Fibroblast of the conjunctiva (primary cell): Measurements from ENCODE around the gene SMG9.

Experiments
- DNase-seq: peaks from one replicate; pipeline ENCODE4 v3.0.0-alpha.2; 2010; ENCODE audit warnings: low read depth

The SMG9 gene

DNA sequence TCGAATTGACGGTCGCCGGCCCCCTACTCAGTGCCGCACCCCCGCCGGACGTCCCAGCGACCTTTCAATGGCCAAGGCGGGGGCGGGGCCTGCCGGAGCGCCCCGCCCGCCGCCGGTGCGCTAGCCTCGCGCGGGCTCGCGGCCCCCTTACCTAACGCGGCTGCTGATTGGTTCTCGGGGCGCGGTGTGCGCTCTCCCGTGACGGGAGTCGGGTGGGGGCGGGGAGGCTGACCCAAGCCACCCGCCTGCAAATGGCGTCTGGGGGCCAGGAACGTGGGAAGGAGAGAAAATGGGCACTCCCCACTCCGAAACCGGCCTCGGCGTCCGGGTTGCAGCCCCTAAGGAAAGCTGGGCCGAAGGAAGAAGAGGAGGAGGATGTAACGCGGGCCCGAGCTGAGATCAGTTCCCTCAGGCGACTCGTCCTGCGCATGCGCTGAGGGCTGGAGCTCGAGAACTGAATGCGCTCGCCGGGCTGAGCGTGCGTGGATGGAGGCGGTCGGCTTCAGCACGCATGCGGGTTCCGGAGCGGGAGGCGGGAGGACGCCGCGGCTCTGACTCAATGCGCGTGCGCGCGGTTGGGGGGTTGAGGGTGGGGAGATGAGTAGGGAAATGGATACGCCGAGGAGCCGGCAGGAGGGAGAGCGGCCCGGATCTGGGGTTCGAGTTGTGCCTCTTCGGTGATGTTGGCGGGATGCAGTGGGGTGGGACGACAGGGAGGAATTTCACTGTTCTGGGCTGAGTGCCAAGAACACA lies at the start of gene SMG9:
SMG9 (minus strand) TSS at position 460 of the 753 bp plus-strand sequence. CDS start 4,221 bp downstream, outside the sequence.
- DNase-seq: peak; percentile 98

- DNase-seq: no peak
Measured at GRCh38 chr19:43804432-43804831, 49.7 kb upstream of the SMG9 start.

- DNase-seq: no peak
Measured at GRCh38 chr19:43802216-43802951, 47.6 kb upstream of the SMG9 start, which contains the start of gene LYPD5. Gene LYPD5, minus strand, starts transcription at chr19:43802447. Its CDS starts 67 bp downstream, at chr19:43802380.

DNA sequence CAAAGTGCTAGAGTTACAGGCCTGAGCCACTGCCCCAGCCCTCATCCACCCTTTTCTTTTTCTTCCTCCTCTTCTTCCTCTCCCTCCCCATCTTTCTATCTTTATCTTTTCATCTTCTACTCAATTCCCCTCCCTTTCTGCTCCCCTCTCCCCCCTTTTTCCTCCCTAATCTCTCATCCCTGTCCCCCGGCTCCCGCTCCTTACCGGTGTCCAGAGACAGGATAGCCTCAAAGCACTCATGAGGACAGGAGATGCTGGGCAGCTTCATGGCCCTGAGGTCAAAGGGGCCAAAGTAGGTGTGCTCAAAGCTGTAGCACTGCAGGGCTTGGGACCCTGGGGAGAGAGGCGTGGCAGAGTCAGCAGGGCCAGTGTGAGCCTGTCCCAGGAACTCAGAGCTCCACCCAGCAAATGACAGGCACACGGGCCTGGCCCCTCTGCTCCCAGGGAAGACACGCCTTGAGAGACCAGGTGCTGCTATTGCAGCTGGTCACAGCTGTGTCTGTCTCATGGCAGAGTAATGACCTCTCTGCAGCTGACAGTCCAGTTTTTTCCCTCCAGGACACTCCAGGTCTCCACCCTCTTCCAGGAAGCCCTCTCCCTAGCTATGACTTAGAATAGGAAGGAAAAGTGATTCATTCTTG lies 44.9 kb upstream of the SMG9 start:
- no peak for DNase-seq

DNA sequence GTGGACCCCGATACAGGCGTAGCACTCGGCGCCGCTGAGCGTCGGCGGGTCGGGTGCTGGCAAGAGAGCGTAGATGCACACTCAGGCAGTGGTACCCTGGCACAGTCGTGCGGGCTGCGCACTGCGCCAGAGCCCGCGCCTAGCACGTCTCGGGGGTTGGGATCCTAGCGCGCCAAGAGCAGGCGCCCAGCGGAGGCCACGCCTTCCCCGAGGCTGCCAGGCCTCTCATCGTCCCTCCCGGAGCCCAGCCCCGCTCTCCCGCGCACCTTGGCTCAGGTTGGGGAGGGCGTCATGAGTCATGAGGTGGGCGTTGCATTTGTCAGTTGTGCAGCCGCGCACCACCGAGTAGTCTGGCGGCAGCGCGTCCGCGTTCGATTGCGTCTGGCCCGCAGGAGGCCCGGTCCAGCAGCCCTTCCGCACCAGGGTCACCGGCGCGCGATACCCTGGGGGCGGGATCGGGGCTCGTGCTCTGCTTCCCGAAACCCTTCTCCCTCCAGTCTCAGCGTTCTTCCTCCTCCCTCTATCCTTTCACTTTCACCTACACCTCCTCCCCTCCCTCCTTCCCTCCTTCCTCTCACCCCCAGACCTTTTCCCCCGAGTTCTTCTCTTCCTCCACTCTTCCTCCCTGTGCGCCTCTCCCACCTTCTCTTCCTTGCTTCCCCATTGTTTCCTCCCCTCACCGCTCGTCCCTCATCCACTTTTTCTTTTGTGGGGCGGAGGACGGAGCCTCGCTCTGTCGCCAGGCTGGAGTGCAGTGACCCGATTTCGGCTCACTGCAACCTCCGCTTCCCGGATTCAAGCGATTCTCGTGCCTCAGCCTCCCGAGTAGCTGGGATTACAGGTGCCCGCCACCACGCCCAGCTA lies 44.0 kb upstream of the SMG9 start:
- no peak for DNase-seq

DNA sequence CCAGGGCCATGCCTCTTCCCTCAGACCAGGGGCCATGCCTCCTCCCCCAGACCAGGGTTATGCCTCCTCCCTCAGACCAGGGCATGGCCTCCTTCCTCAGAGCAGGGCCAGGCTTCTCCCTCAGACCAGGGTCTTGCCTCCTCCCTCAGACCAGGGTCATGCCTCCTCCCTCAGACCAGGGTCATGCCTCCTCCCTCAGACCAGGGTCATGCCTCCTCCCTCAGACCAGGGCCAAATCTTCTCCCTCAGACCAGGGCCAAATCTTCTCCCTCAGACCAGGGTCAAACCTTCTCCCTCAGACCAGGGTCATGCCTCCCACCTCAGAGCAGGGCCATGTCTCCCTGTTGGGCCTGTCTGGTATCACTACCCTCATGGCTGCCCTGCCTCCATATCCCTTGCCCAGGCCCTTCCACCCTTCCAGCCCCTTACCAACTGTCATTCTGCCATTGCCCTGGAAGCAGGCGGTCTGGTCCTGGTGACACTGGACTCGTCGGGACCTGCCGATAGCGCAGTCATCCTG lies 43.3 kb upstream of the SMG9 start:
- DNase-seq: no peak

- no peak for DNase-seq
Measured at GRCh38 chr19:43797556-43797955, 42.8 kb upstream of the SMG9 start.

- DNase-seq: no peak
Measured at GRCh38 chr19:43797118-43797517, 42.4 kb upstream of the SMG9 start.

- DNase-seq: no peak
Measured at GRCh38 chr19:43790587-43790986, 35.8 kb upstream of the SMG9 start.

DNA sequence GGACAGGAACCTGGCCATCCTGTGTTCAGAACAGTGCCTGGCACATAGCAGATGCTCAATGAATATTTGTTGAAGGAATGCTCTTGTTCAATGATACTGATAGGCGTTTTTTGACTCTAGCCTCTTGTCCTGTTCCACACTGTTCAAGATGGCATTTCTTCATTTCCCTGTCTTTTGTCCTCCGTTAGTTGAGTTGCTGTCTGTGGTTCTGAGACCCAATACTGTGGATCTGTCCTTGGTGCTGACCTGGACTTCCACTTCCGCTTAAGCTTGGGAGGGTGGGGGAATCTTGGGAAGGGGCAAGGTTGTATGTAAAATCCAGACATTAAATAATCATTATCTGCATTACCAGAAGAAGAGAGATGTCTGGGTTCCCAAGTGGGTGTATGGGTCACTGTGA lies 34.3 kb upstream of the SMG9 start:
- DNase-seq: no peak

DNA sequence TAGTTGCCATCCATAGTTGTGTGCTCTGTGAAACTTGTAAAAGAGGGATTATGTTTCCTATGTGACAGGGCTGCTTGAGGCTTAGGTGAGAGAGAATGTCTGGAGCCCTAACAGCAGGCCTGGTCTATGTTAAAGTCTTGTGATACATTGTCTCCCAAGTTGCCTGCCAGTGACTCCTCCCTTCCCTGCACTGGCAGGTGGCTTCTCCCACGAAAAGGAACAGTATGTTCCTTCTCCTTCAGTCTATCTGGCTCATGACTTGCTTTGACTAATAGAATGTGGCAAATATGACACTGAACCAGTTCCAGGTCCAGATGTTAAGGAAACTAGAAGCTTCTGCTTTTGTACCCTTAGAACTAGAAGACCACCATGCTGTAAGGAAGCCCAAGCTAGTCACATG lies 31.9 kb upstream of the SMG9 start:
- DNase-seq: no peak

DNA sequence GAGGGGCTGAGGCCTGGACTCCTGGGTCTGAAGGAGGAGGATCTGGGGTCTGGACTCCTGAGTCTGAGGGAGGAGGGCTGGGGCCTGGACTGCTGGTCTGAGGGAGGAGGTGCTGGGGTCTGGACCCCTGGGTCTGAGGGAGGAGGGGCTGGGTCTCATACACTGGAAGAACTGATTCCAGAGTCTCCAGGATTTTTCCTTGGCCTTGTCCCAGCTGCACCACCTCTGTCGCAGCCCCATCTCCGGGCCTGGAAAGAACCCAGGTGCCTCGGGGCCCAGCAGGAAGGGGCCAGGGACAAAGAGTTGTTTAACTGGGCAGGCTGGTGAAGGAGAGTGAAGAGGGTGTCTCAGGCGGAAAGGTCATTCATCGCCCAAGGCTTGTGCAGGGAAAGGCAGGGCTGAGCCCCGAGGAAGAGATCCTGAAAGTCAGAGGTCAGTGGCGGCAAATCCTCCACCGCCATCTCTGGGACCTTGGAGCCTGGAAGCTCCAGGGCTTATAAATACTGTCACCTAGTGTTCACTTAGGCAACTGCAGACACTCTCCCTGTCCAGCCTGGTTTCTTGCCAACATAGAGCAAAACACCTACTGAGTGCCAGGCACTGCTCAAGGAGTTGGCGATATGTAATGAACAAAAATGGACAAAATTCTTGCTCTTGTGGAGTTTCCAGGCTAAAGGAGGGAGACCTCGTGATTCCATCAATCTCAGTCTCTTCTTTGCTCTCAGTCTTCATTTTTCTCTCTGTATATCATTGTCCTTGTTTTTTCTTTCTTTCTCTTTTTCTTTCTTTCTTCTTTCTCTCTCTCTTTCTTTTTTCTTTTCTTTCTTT lies 30.4 kb upstream of the SMG9 start:
- DNase-seq: peak; percentile 51

- DNase-seq: peak; percentile 66
Measured at GRCh38 chr19:43784241-43784980, 29.6 kb upstream of the SMG9 start.

- DNase-seq: no peak
Measured at GRCh38 chr19:43783636-43784035, 28.9 kb upstream of the SMG9 start.

- DNase-seq: no peak
Measured at GRCh38 chr19:43782689-43783231, 28.0 kb upstream of the SMG9 start.

- no peak for DNase-seq
Measured at GRCh38 chr19:43782311-43782660, 27.5 kb upstream of the SMG9 start.

GRCh38 chr19:43781630-43782310 lies 27.0 kb upstream of the SMG9 start:
- DNase-seq: no peak

DNA sequence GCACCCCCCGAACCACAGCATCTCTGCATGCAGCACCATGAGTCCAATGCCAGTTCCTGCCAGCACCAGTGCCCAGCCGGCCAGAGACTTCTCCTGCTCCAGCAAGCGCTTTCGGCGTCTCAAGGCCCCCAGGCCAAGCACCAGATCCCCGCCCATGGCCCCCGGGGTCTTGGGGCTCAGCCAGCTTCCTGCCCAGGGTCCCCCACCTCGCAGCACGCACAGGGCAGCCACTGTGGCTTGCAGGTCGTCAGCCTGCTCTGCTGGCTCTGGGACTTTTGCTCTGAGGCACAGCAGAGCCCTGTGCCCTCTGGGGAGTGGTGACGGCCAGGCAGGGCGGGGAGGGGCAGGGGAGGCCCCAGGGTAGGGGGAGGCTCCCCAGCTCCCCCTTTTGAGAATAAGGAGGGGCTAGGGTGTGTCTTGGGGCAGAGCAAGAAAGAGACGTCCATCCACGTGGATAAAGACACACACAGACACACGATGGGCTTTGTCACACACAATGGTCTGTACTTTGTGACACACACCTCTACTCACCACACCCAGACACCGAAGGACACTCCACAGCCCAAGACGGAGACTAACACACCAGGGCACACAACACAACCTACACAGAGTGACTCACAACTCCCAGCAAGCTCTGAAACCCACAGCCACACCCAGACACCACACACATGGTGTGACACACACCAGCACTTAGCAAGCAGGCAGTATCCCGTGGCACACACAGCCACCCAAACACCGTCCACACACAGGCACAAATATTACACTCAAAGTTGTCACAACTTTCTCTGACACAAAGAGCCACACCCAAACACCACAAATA lies 26.2 kb upstream of the SMG9 start, which contains the start of gene KCNN4:
KCNN4 (minus strand) TSS at position 268 of the 820 bp plus-strand sequence; CDS start at position 156, 112 bp downstream.
- peak; percentile 18 for DNase-seq
